Activated naive CD4-positive, alpha-beta T cell treated with anti-CD3 and anti-CD28 coated beads, Interleukin-2, amount 10 ng/mL, durations not matched to agents 7 days and 5 days (primary cell): ENCODE results near the gene MICAL2.

Experiments used
- CTCF ChIA-PET: fragments of 350-600 bp; sonication (Branson Sonifier 250); formaldehyde crosslinking; loops from one replicate; lab custom pipeline; 2021; ENCODE audit warnings: antibody characterized with exemption; lab: Charles Lee
- DNase-seq: peaks from one replicate; pipeline ENCODE4 v3.0.0-alpha.2; 2020
- H3K27ac Mint-ChIP-seq: one replicate; pipeline ENCODE4 v1.8.0; 2021; ENCODE audit warnings: mild to moderate bottlenecking, moderate library complexity, mixed read lengths
- H3K27me3 Mint-ChIP-seq: one replicate; pipeline ENCODE4 v1.8.0; 2021; ENCODE audit warnings: mild to moderate bottlenecking, mixed read lengths
- H3K36me3 Mint-ChIP-seq: one replicate; pipeline ENCODE4 v1.8.0; 2021; ENCODE audit warnings: mixed read lengths
- H3K4me1 Mint-ChIP-seq: one replicate; pipeline ENCODE4 v1.8.0; 2021; ENCODE audit warnings: mixed read lengths
- H3K4me3 Mint-ChIP-seq: one replicate; pipeline ENCODE4 v1.8.0; 2021; ENCODE audit warnings: mild to moderate bottlenecking, moderate library complexity, mixed read lengths
- H3K9me3 Mint-ChIP-seq: one replicate; pipeline ENCODE4 v1.8.0; 2021; ENCODE audit warnings: mixed read lengths

The MICAL2 gene

DNA sequence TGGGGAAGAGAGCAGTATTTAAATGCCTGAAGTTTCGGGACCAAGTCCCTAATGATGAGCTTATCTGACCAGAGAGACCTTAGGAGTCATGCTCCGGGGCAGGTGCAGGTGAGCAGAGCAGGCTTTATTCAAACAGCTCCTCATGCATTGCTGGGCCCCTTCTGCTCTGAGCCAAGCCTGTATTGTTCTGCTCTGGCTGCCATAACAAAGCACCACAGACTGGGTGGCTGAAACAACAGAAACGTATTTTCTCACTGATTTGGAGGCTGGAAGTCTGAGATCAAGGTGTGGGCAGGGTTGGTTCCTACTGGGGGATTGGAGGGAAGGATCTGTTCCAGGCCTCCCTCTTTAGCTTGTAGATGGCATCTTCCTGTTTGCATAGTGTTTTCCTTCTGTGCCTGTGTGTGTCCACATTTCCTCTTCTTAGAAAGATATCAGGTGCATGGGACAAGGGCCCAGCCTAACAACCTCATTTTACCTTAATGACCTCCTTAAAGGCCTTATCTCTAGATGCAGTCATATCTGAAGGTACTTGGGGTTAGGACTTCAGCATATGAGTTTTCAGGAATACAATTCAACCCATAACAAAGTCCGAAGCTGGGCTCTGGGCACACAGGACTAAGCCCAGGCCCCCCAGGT, 169.9 kb downstream of the MICAL2 start:
- no peaks in the 10 kb centered on the region for H3K9me3 Mint-ChIP-seq
- no peak for DNase-seq
- CTCF ChIA-PET: interaction anchor here (0.8 to 17.7 kb wide), 16 partner anchors 8 to 481 kb away, joined by 3 to 532 read pairs (median 6); partner anchors contain the start of gene MICAL2
- H3K4me3 Mint-ChIP-seq: no peak overlapping the region
- no peaks in the 10 kb centered on the region for H3K4me1 Mint-ChIP-seq
- H3K36me3 Mint-ChIP-seq: no peaks in the 10 kb centered on the region
- H3K27me3 Mint-ChIP-seq: peaks cover 10% of the 10 kb centered on the region
- no peak overlapping the region for H3K27ac Mint-ChIP-seq

DNA sequence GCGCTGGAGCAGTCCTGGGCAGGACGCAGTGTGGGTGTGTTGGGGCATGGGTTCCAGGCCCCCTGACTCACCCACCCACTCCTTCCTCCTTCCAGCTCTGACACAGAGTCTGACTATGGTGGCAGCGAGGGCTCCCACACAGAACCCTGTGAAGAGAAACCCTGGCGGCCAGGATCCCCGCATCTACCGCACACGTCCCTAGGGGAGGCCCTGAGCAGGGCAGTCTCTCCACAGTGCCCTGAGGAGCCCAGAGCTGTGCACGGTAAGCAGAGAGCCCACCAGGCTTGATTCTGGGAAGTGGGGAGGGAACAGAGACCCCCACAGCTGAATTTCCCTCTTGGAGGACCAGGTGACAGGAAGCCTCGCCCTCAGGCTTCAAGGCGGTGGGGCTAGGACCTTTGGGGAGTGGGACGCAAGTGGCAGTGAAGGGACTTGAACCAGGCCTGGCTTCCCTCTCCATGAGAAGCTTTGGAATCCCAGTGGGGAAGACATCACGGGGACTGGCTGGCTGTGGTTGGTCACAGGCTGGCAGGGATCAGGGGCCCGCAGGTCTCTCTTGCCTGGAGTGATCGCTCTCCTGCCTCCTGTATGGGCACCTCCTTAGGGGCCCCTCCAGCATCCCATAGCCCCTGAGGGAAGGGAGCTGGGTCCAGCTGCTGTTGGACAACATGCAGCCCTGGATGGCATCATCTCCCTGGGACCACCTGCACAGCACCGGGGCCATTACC, 170.6 kb downstream of the MICAL2 start:
- CTCF ChIA-PET: interaction anchor here (0.7 to 17.7 kb wide), 44 partner anchors 8 to 490 kb away, joined by 3 to 532 read pairs (median 4); partner anchors contain the start of gene MICAL2

DNA sequence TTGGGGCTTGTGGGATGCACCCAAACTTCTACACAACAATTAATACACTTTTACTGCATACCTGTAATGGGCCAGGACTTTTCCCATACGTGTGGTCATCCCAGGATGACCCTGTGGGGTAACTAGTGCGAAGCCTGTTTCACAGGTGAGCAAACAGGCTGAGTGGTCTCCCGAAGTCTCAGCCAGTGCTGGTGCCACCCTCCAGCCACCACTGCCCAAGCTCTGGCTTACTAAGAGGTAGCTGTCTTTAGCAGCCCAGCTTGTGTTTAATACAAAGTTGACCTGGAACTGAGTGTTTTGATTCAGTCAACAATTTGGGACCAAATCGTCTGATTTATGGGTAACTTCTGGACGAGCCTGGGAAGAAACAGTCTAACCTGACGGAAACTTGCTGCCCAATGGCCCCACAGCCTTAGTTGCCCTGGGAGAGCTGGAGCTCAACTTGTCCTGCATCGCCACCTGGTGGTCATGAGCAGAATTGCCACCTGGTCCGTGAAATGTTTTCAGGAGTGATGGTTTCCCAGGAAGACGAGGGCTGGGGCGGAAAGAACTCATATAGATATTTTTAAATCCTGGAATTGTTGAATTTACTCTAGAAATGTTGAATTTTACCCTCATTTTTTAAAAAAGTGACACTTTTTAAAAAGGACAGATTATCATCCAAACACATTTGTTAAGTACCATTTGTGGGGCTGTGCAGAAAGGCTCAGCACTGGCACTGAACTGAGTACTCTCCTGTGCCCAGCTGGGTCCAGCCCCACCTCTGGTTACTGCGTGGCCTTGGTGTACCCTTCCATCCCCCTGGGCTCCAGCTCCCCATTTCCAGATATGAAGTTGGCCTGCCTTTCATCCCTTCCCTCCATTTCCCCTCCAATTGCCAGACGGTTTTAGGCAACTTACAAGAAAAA, 171.4 kb downstream of the MICAL2 start:
- no peak overlapping the region for H3K4me3 Mint-ChIP-seq
- peak; percentile 82 for DNase-seq
- CTCF ChIA-PET: interaction anchor here (0.7 to 17.7 kb wide), 46 partner anchors 8 to 491 kb away, joined by 3 to 532 read pairs (median 4); partner anchors contain the start of gene MICAL2
- H3K4me1 Mint-ChIP-seq: no peaks in the 10 kb centered on the region
- H3K9me3 Mint-ChIP-seq: no peaks in the 10 kb centered on the region
- peaks cover 10% of the 10 kb centered on the region for H3K27me3 Mint-ChIP-seq
- no peaks in the 10 kb centered on the region for H3K36me3 Mint-ChIP-seq
- H3K27ac Mint-ChIP-seq: no peak overlapping the region

More for the DNA sequence above, 170.6 kb downstream of the MICAL2 start:
- no peak for DNase-seq
- H3K4me1 Mint-ChIP-seq: no peaks in the 10 kb centered on the region
- H3K36me3 Mint-ChIP-seq: no peaks in the 10 kb centered on the region
- no peak overlapping the region for H3K27ac Mint-ChIP-seq
- H3K27me3 Mint-ChIP-seq: peaks cover 10% of the 10 kb centered on the region
- H3K9me3 Mint-ChIP-seq: no peaks in the 10 kb centered on the region
- H3K4me3 Mint-ChIP-seq: no peak overlapping the region

DNA sequence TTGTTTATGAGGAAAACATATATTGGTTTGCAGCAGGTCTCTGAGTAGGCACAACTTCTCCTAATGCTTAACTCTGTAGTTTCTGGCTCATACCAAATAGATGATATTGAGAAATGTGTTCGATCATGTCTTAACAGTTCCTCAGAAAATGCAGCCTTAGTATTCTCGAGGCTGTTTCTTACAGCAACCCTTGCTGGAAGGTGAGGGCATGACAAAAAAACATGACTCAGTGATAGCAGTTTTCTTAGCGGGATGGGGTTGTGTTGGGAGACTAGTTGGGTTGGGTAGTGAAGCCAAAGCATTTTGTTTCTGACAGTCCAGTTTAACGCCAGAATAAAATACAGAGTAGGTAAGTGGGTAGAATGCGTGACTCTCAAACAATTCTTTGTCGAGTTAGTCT, 172.3 kb downstream of the MICAL2 start:
- Mint-ChIP-seq H3K9me3 (no peaks in the 10 kb centered on the region), H3K27me3 (peaks cover 10% of the 10 kb centered on the region), H3K36me3 (no peaks in the 10 kb centered on the region), H3K4me3 (no peak overlapping the region), H3K4me1 (no peaks in the 10 kb centered on the region), H3K27ac (no peak overlapping the region)
- CTCF ChIA-PET: interaction anchor here (0.9 to 17.7 kb wide), 15 partner anchors 11 to 492 kb away, joined by 3 to 532 read pairs (median 6); no protein-coding TSS in a partner anchor
- no peak for DNase-seq

DNA sequence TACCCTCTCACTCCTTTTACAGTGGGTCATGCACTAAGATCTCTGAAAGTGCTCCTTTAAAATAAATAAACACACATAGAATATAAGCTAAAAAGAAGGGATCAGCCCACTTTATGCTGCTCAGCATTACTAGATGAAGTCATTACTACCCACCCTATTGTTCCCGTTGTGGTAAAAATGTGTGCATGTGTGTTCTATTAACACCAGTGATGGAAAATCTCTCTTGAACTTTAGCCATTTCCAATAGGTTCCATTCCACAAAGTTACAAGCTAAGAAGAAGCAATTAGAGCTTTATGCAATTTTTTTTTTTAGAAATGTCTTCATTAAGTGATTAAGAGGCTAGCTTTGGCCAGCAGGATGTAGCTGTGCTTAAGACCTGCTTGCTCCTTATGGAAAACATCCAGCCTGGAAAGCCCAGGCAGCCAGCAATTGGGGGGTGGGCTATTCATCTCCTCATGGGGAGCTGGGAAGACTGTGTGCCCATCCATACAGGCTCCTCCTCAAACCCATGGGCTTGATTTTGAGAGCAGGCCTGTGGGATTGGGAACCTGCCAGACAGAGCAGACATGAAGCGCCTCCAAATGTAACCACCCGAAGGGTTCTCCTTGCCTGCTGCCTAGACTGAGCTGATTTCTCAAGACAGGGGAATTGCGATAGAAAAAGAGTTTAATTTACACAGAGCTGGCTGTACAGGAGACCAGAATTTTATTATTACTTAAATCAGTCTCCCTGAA, 174.1 kb downstream of the MICAL2 start:
- peaks cover 3% of the 10 kb centered on the region for H3K4me1 Mint-ChIP-seq
- DNase-seq: no peak

DNA sequence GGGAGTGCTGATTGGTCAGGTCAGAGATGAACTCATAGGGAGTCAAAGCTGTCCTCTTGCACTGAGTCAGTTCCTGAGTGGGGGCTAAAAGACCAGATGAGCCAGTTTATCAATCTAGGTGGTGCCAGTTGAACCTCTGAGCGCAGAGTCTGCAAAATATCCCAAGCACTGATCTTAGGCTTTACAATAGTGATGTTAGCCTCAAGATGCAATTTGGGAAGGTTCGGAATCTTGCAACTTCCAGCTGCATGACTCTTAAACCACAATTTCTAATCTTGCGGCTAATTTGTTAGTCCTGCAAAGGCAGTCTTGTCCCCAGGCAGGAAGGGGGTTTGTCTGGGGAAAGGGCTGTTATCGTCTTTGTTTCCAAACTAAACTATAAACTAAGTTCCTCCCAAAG, 174.7 kb downstream of the MICAL2 start:
- peaks cover 11% of the 10 kb centered on the region for H3K27me3 Mint-ChIP-seq
- DNase-seq: no peak
- H3K9me3 Mint-ChIP-seq: no peaks in the 10 kb centered on the region
- H3K36me3 Mint-ChIP-seq: no peaks in the 10 kb centered on the region
- no peak overlapping the region for H3K27ac Mint-ChIP-seq
- CTCF ChIA-PET: interaction anchor here (1.1 to 17.7 kb wide), 3 partner anchors 213 to 236 kb away, joined by 3 to 532 read pairs (median 3); no protein-coding TSS in a partner anchor
- no peak overlapping the region for H3K4me3 Mint-ChIP-seq
- H3K4me1 Mint-ChIP-seq: peaks cover 8% of the 10 kb centered on the region

More for the DNA sequence above, 174.1 kb downstream of the MICAL2 start:
- CTCF ChIA-PET: interaction anchor here (0.6 to 17.7 kb wide), 5 partner anchors 15 to 614 kb away, joined by 3 to 532 read pairs (median 4); no protein-coding TSS in a partner anchor
- Mint-ChIP-seq H3K36me3 (no peaks in the 10 kb centered on the region), H3K27ac (no peak overlapping the region), H3K4me3 (no peak overlapping the region), H3K9me3 (no peaks in the 10 kb centered on the region), H3K27me3 (peaks cover 10% of the 10 kb centered on the region)

DNA sequence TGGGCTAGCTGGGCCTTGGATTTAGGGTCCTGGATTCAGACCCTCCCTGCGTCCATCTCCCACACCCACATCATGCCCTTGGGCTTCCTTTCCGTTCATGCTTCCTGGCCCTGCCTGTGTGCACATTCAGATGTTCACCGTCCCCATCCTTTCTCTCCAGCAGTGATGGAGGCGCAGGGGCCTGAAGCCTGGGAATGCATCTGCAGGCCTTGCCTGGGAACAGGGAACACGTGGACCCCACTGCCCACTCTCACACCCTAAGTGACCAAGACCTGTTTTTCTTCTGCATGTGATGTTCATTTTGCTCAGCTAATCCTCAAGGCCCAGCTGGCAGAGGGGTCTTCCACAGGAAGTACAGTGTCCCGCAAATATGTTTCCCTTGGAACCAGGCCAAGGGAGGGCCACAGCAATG, 175.4 kb downstream of the MICAL2 start:
- H3K36me3 Mint-ChIP-seq: no peaks in the 10 kb centered on the region
- no peaks in the 10 kb centered on the region for H3K9me3 Mint-ChIP-seq
- no peak overlapping the region for H3K4me3 Mint-ChIP-seq
- no peak overlapping the region for H3K27ac Mint-ChIP-seq
- peaks cover 14% of the 10 kb centered on the region for H3K4me1 Mint-ChIP-seq
- CTCF ChIA-PET: interaction anchor here (1.4 to 17.7 kb wide), 3 partner anchors 226 to 246 kb away, joined by 3 to 532 read pairs (median 3); no protein-coding TSS in a partner anchor
- peaks cover 14% of the 10 kb centered on the region for H3K27me3 Mint-ChIP-seq
- DNase-seq: no peak

DNA sequence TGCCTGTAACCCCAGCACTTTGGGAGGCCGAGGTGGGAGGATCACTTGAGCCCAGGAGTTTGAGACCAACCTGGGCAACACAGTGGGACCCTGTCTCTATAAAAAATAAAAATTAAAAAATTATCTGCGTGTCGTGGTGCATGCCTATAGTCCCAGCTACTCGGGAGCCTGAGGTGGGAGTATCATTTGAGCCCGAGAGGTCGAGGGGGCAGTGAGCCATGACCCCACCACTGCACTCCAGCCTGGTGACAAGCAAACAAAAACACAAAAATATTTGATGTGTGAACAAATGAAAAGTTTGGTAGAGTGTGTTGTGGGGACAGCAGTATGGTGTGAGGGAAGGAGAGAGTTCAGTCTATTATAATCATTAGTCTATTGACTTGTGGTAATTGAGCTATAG, 176.2 kb downstream of the MICAL2 start:
- Mint-ChIP-seq H3K4me1 (peaks cover 19% of the 10 kb centered on the region), H3K27me3 (peaks cover 14% of the 10 kb centered on the region), H3K4me3 (no peak overlapping the region), H3K9me3 (no peaks in the 10 kb centered on the region), H3K36me3 (no peaks in the 10 kb centered on the region), H3K27ac (no peak overlapping the region)
- CTCF ChIA-PET: interaction anchor here (0.9 to 17.7 kb wide), 7 partner anchors 14 to 245 kb away, joined by 3 to 532 read pairs (median 3); no protein-coding TSS in a partner anchor
- DNase-seq: no peak

DNA sequence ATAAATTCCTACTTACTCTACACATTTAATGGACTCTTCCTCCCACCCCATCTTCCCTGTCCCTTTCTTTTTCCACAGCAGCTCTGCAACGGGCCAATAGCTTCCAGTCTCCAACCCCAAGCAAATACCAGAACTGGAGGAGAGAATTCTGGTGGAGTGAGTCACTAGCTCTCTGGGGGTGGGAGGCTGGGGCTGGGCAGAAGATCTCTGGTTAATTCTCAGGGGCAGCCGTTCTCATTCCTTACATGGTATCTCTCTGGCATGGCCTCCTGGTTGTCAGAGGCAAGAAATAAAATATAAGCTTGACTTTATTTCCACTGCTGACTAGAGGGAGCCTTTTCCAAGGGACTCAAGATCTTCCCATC, 176.6 kb downstream of the MICAL2 start:
- DNase-seq: no peak
- CTCF ChIA-PET: interaction anchor here (0.9 to 17.7 kb wide), 7 partner anchors 15 to 245 kb away, joined by 3 to 532 read pairs (median 3); no protein-coding TSS in a partner anchor
- Mint-ChIP-seq H3K9me3 (no peaks in the 10 kb centered on the region), H3K4me3 (no peak overlapping the region), H3K36me3 (no peaks in the 10 kb centered on the region), H3K27ac (no peak overlapping the region), H3K27me3 (peaks cover 11% of the 10 kb centered on the region), H3K4me1 (peaks cover 19% of the 10 kb centered on the region)

DNA sequence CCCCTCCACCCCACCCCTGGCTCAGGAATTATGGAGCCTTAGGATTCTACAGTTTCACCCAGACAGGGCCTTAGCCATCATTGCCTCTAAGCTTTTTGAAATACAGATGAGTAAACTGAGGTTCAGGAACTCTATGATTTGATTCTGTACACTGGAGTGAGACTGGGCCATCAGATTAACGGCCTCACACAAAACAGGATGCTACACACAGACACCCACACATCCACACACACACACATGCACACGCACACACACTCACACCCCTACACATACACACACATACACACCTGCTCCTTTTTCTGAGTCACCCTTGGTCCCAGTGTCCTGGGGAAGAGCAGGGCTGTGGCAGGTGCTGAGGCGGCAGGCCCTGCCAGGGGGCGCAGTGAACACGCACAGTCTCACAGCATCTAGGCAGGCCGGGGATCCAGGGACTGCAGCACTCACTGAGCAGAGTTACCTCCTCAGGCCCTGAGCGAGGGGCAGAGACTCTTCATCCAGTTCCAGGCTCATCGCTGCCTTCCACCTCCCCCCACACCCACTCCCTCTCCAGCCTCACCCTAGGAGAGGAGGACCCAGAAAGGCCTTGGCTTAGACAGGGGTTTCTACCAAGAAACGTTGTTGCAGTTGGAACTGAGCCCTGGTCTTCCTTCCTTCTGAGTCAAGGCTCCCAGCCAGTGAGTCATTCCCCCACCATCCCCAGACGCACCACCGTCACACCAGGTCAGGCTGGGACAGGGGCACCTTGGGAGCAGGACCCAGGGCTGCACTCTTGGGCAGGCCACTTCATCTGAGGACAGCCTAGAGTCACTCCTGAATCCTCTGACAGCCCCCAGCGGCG, 177.2 kb downstream of the MICAL2 start:
- no peak for DNase-seq
- CTCF ChIA-PET: interaction anchor here (0.7 to 17.7 kb wide), 20 partner anchors 9 to 613 kb away, joined by 3 to 532 read pairs (median 3); no protein-coding TSS in a partner anchor

DNA sequence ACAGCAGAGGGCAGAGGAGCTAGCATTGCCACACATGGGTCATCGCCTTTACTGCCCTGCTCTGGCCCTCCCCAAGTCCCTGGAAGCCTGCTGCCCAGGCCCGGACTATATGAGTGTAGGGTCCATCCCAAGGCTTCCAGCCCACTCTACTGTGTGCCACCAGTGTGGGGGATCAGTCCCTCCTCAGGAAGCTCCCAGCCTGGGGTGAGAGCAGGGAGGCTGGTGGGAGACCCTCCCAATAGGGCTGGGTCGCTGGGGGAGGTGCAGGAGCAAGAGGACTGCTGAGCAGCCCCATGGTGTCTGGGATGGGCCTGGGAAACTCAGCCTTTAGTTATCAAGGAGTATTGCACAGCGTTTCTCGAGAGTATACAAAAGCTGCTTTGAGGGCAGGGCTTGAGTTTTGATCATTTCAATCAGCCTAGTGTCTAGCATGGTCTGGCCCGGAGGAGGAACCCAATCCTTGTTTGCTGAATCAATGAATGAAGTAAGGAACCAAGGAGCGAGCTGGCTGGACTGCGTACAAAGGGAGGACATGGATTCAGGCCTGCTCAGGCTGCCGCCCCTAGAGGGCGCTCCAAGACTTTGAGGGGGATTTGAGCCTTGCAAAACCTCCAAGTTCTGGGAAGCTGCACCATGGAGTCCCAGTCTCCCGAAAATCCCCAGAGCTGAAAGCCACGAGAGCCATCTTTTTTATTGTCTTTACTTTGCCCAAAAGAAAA, 178.0 kb downstream of the MICAL2 start:
- peaks cover 19% of the 10 kb centered on the region for H3K4me1 Mint-ChIP-seq
- no peak overlapping the region for H3K4me3 Mint-ChIP-seq
- no peaks in the 10 kb centered on the region for H3K36me3 Mint-ChIP-seq
- H3K27me3 Mint-ChIP-seq: peaks cover 7% of the 10 kb centered on the region
- DNase-seq: peak; percentile 71
- CTCF ChIA-PET: interaction anchor here (0.6 to 17.7 kb wide), 35 partner anchors 9 to 887 kb away, joined by 3 to 532 read pairs (median 3); no protein-coding TSS in a partner anchor
- no peaks in the 10 kb centered on the region for H3K9me3 Mint-ChIP-seq
- H3K27ac Mint-ChIP-seq: no peak overlapping the region

More for the DNA sequence above, 177.2 kb downstream of the MICAL2 start:
- H3K27me3 Mint-ChIP-seq: peaks cover 7% of the 10 kb centered on the region
- H3K4me1 Mint-ChIP-seq: peaks cover 19% of the 10 kb centered on the region
- H3K36me3 Mint-ChIP-seq: no peaks in the 10 kb centered on the region
- no peak overlapping the region for H3K27ac Mint-ChIP-seq
- H3K9me3 Mint-ChIP-seq: no peaks in the 10 kb centered on the region
- no peak overlapping the region for H3K4me3 Mint-ChIP-seq
